Keratinocyte (primary cell): Measurements from ENCODE around the gene NAALADL2. TPM values are rescaled to one million over a fixed set of nuclear protein-coding genes. Genes with fewer than 3 reads are reported as not detected.

Experiments
- DNase-seq: peaks from one replicate; pipeline ENCODE4 v3.0.0-alpha.2; 2011; ENCODE audit warnings: low read depth, missing footprints, low spot score
- FAIRE-seq: peaks from 2 replicates; lab custom pipeline; 2011; peaks lifted over from hg19 to GRCh38; lab: Jason Lieb, UNC
- H2AFZ ChIP-seq: 2 replicates; pipeline ENCODE4 v1.6.0; 2012; ENCODE audit warnings: low read length, control low read depth, inconsistent platforms; ENCODE audit not compliant: control insufficient read depth
- H3K27ac ChIP-seq: 2 replicates; pipeline ENCODE4 v1.5.1; 2011; ENCODE audit warnings: low read length; ENCODE audit not compliant: control insufficient read depth, insufficient read depth
- H3K27me3 ChIP-seq: 3 replicates; pipeline ENCODE4 v1.6.0; 2011; ENCODE audit warnings: low read length; ENCODE audit not compliant: control insufficient read depth, insufficient read depth; ENCODE audit errors: extremely low read depth
- H3K36me3 ChIP-seq, 2 experiments: 2 replicates in 1 of 2; 3 replicates in 1 of 2; pipeline ENCODE4 v1.5.1; 2011; ENCODE audit warnings: low read length in 2 of 2, mild to moderate bottlenecking in 1 of 2; ENCODE audit not compliant: control insufficient read depth in 2 of 2, insufficient read depth in 2 of 2; ENCODE audit errors: extremely low read depth in 1 of 2
- H3K4me1 ChIP-seq: 3 replicates; pipeline ENCODE4 v1.5.1; 2011; ENCODE audit warnings: low read length; ENCODE audit not compliant: control insufficient read depth, insufficient read depth; ENCODE audit errors: extremely low read depth
- H3K4me2 ChIP-seq: 3 replicates; pipeline ENCODE4 v1.6.0; 2011; ENCODE audit warnings: low read depth, low read length; ENCODE audit not compliant: control insufficient read depth, insufficient read depth; ENCODE audit errors: extremely low read depth
- H3K4me3 ChIP-seq, 3 experiments: fragments of 200-600 bp in 1 of 3; sonication (generic) in 1 of 3; 2 replicates in 2 of 3; 3 replicates in 1 of 3; pipeline ENCODE4 v1.5.1; 2011 to 2016; ENCODE audit warnings: low read length in 3 of 3, mild to moderate bottlenecking in 3 of 3, control low read depth in 2 of 3, inconsistent platforms in 1 of 3, low read depth in 1 of 3, mixed read lengths in 1 of 3, mixed run types in 1 of 3, moderate library complexity in 1 of 3; ENCODE audit not compliant: control insufficient read depth in 2 of 3, insufficient read depth in 2 of 3; ENCODE audit errors: extremely low read depth in 1 of 3
- H3K79me2 ChIP-seq: 2 replicates; pipeline ENCODE4 v1.6.0; 2012; ENCODE audit warnings: low read length; ENCODE audit not compliant: control insufficient read depth, insufficient read depth
- H3K9ac ChIP-seq: 3 replicates; pipeline ENCODE4 v1.6.0; 2011; ENCODE audit warnings: low read length; ENCODE audit not compliant: control insufficient read depth, insufficient read depth; ENCODE audit errors: extremely low read depth
- H3K9me1 ChIP-seq: 3 replicates; pipeline ENCODE4 v1.6.0; 2011; ENCODE audit warnings: low read length; ENCODE audit not compliant: control insufficient read depth, insufficient read depth; ENCODE audit errors: extremely low read depth
- H3K9me3 ChIP-seq: 2 replicates; pipeline ENCODE4 v1.5.1; 2012; ENCODE audit warnings: low read depth, low read length; ENCODE audit not compliant: control insufficient read depth
- H4K20me1 ChIP-seq: 3 replicates; pipeline ENCODE4 v1.6.0; 2011; ENCODE audit warnings: low read length; ENCODE audit not compliant: control insufficient read depth, insufficient read depth; ENCODE audit errors: extremely low read depth
- EZH2 ChIP-seq: IDR thresholded peaks from one replicate; pipeline ENCODE4 v1.6.1; 2012; ENCODE audit warnings: inconsistent platforms, mild to moderate bottlenecking, low read length, moderate library complexity
- dilution Hi-C: fragments of 300-500 bp; cut with MboI; formaldehyde crosslinking; loops from one replicate; pipeline ENCODE4 v1.7.0; 2020; ENCODE audit warnings: low sequenced_read_pairs; ENCODE audit not compliant: extremely low pct_ligation_motif_present
- polyA plus RNA-seq, 5 experiments: library from polyadenylated mRNA; depleted of rRNA in 3 of 5; stranded (reverse) in 3 of 5; stranded (forward) in 1 of 5; unstranded in 1 of 5; fragments of >200 nt; gene quantifications; 1 replicate in 1 of 5; 2 replicates in 3 of 5; 3 replicates in 1 of 5; pipeline versions ENCODE4 v1.2.1 to v1.2.3, GENCODE V29; 2011 to 2012; ENCODE audit warnings: missing spikeins in 2 of 5, low read depth in 1 of 5, low replicate concordance in 1 of 5
- TF ChIP-seq, protein P1 (sequence below), 3 experiments: IDR thresholded peaks in 1 of 3; conservative IDR thresholded peaks in 1 of 3; optimal IDR thresholded peaks in 1 of 3; 2 replicates in 2 of 3; 3 replicates in 1 of 3; pipeline versions ENCODE3 to v1.5.1; 2011; ENCODE audit warnings: low read length in 3 of 3, mild to moderate bottlenecking in 3 of 3, moderate library complexity in 2 of 3, control low read depth in 1 of 3, inconsistent platforms in 1 of 3; ENCODE audit not compliant: insufficient read depth in 2 of 3; ENCODE audit errors: extremely low read depth in 1 of 3

NAALADL2 gene
- polyA plus RNA-seq, 1 donor (not counting 4 experiments of a cell fraction or from before 2014, with no cell fraction given) = 0.75 TPM

DNA sequence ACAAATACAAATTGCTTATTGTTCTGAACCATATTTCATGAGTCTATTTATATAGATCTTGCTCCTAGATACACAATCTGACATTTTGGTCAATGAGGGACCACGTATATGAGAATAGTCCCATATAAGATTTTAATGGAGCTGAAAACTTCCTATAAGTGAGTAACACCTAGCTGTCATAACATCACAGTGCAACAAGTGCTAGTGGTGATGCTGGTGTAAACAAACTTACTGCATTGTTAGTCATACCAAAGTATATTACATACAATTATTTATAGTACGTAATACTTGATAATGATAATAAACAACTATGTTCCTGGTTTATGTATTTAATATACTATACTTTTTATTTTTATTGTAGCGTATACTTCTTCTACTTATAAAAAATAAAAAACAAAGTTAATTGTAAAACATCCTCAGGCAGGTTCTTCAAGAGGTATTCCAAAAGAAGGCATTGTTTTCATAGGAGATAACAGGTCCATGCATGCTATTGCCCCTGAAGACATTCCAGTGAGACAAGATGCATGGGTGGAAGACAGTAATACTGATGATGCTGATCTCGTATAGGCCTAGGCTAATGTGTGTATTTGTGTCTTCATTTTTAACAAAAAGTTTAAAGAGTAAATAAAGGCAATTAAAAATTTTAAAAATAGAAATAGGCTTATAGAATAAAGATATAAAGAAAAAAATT, 46.8 kb upstream of the NAALADL2 start:
- Histone ChIP-seq H3K4me2 (no peak overlapping the region), H3K36me3 (no peaks in the 10 kb centered on the region), H3K4me3 (no peak overlapping the region), H3K9me1 (no peaks in the 10 kb centered on the region), H3K9ac (no peak overlapping the region), H3K79me2 (no peaks in the 10 kb centered on the region), H3K27me3 (no peaks in the 10 kb centered on the region), H3K4me1 (no peaks in the 10 kb centered on the region), H3K9me3 (no peaks in the 10 kb centered on the region), H3K27ac (no peak overlapping the region), H2AFZ (no peak overlapping the region), H4K20me1 (no peaks in the 10 kb centered on the region)
- no peak for FAIRE-seq
- DNase-seq = no peak
- dilution Hi-C loops = no loop called here
- TF ChIP-seq, protein P1, sequence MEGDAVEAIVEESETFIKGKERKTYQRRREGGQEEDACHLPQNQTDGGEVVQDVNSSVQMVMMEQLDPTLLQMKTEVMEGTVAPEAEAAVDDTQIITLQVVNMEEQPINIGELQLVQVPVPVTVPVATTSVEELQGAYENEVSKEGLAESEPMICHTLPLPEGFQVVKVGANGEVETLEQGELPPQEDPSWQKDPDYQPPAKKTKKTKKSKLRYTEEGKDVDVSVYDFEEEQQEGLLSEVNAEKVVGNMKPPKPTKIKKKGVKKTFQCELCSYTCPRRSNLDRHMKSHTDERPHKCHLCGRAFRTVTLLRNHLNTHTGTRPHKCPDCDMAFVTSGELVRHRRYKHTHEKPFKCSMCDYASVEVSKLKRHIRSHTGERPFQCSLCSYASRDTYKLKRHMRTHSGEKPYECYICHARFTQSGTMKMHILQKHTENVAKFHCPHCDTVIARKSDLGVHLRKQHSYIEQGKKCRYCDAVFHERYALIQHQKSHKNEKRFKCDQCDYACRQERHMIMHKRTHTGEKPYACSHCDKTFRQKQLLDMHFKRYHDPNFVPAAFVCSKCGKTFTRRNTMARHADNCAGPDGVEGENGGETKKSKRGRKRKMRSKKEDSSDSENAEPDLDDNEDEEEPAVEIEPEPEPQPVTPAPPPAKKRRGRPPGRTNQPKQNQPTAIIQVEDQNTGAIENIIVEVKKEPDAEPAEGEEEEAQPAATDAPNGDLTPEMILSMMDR (optimal IDR thresholded peaks at IDR 0.05 in 1 of 3, IDR thresholded peaks at IDR 0.05 in 1 of 3, conservative IDR thresholded peaks at IDR 0.05 in 1 of 3; ENCODE audit: extremely low read depth in 1 of 3, insufficient read depth in 2 of 3, low read length in 3 of 3) = no peak
- TF ChIP-seq EZH2 = no peak

DNA sequence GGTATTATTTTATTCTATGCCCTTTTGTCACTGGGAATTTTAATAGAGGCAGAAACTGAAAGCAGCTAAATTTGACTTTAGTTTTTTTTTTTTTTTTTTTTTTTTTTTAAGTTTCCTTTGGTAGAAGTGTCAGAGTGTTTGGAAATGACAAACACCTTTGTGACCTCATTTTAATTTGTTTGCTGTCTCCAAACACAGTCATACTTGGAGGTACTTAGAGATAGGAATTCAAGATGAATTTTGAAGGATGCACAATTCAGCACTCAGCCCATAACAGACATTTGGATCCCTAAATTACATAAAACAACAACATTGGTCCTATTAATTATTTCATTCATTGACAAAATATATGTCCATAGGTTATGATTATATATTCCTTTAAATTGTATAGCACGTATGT, 43.4 kb upstream of the NAALADL2 start:
- no peak overlapping the region for H3K27ac ChIP-seq
- no peaks in the 10 kb centered on the region for H3K27me3 ChIP-seq
- dilution Hi-C loops = no loop called here
- DNase-seq = no peak
- H3K9me3 ChIP-seq = no peaks in the 10 kb centered on the region
- H3K9me1 ChIP-seq = no peaks in the 10 kb centered on the region
- H2AFZ ChIP-seq = no peak overlapping the region
- H3K4me3 ChIP-seq = no peak overlapping the region
- no peak for FAIRE-seq
- TF ChIP-seq, protein P1 (optimal IDR thresholded peaks at IDR 0.05 in 1 of 3, IDR thresholded peaks at IDR 0.05 in 1 of 3, conservative IDR thresholded peaks at IDR 0.05 in 1 of 3; ENCODE audit: extremely low read depth in 1 of 3, insufficient read depth in 2 of 3, low read length in 3 of 3) = no peak
- no peak for TF ChIP-seq EZH2
- no peaks in the 10 kb centered on the region for H3K36me3 ChIP-seq
- H3K79me2 ChIP-seq = no peaks in the 10 kb centered on the region
- H4K20me1 ChIP-seq = no peaks in the 10 kb centered on the region
- H3K4me1 ChIP-seq = no peaks in the 10 kb centered on the region
- H3K9ac ChIP-seq = no peak overlapping the region
- H3K4me2 ChIP-seq = no peak overlapping the region
